SK-N-SH treated with all-trans-retinoic acid at 6 μM for 48 hours (cell line): Measurements from ENCODE around the gene UTF1.

ENCODE experiments used
- ATAC-seq: fragments of 200-7000 bp; cut with Tn5 transposase; 3 replicates; pipeline ENCODE4 v1.9.1; 2020; ENCODE audit warnings: mild to moderate bottlenecking, moderate library complexity
- ARNTL ChIP-seq: fragments of 450-650 bp; formaldehyde crosslinking; IDR thresholded peaks from 2 replicates; pipeline ENCODE4 v1.5.0; 2020; ENCODE audit warnings: low read depth, mild to moderate bottlenecking, moderate library complexity, borderline replicate concordance
- BACH2 ChIP-seq: fragments of 250-450 bp; sonication (Bioruptor Pico); IDR thresholded peaks from 2 replicates; pipeline ENCODE4 v1.9.0; 2021; ENCODE audit warnings: mild to moderate bottlenecking, borderline replicate concordance
- CSDC2 ChIP-seq: fragments of 250-450 bp; sonication (Bioruptor Pico); IDR thresholded peaks from 2 replicates; pipeline ENCODE4 v1.5.0; 2020; ENCODE audit warnings: mild to moderate bottlenecking, moderate library complexity
- ESRRG ChIP-seq: fragments of 250-450 bp; sonication (Bioruptor Pico); IDR thresholded peaks from 2 replicates; pipeline ENCODE4 v1.6.1; 2021; ENCODE audit warnings: mild to moderate bottlenecking
- GLIS3 ChIP-seq: fragments of 250-450 bp; sonication (Bioruptor Pico); IDR thresholded peaks from 2 replicates; pipeline ENCODE4 v1.5.0; 2020; ENCODE audit warnings: mild to moderate bottlenecking, moderate library complexity
- ISL1 ChIP-seq: fragments of 250-450 bp; sonication (Bioruptor Pico); IDR thresholded peaks from 2 replicates; pipeline ENCODE4 v2.1.2; 2022; ENCODE audit warnings: mild to moderate bottlenecking, moderate library complexity
- OSR1 ChIP-seq: fragments of 250-450 bp; sonication (Bioruptor Pico); IDR thresholded peaks from 2 replicates; pipeline ENCODE4 v1.8.0; 2022; ENCODE audit warnings: moderate library complexity, mild to moderate bottlenecking, inconsistent platforms
- RARB ChIP-seq: fragments of 250-450 bp; sonication (Bioruptor Pico); IDR thresholded peaks from 2 replicates; pipeline ENCODE4 v1.8.0; 2021; ENCODE audit warnings: mild to moderate bottlenecking, moderate library complexity
- SNAI2 ChIP-seq: fragments of 250-450 bp; sonication (Bioruptor Pico); IDR thresholded peaks from 2 replicates; pipeline ENCODE4 v1.5.0; 2020; ENCODE audit warnings: mild to moderate bottlenecking, moderate library complexity
- TCF4 ChIP-seq: fragments of 250-450 bp; sonication (Bioruptor Pico); IDR thresholded peaks from 2 replicates; pipeline ENCODE4 v1.8.0; 2021; ENCODE audit warnings: mild to moderate bottlenecking, moderate library complexity, borderline replicate concordance
- TOX ChIP-seq: fragments of 250-450 bp; sonication (Bioruptor Pico); IDR thresholded peaks from 2 replicates; pipeline ENCODE4 v1.8.0; 2021; ENCODE audit warnings: mild to moderate bottlenecking, moderate library complexity, borderline replicate concordance
- ZC3H10 ChIP-seq: fragments of 250-450 bp; sonication (Bioruptor Pico); IDR thresholded peaks from 2 replicates; pipeline ENCODE4 v1.5.1; 2021; ENCODE audit warnings: mild to moderate bottlenecking, moderate library complexity
- ZFP3 ChIP-seq: fragments of 250-450 bp; sonication (Bioruptor Pico); IDR thresholded peaks from 2 replicates; pipeline ENCODE4 v1.5.0; 2020; ENCODE audit warnings: mild to moderate bottlenecking, moderate library complexity
- ZFP30 ChIP-seq: fragments of 450-650 bp; formaldehyde crosslinking; IDR thresholded peaks from 2 replicates; pipeline ENCODE4 v1.5.0; 2022; ENCODE audit warnings: mild to moderate bottlenecking, moderate library complexity
- ZNF565 ChIP-seq: fragments of 450-650 bp; formaldehyde crosslinking; conservative IDR thresholded peaks from 2 replicates; pipeline ENCODE4 v1.5.0; 2020; ENCODE audit warnings: low read depth, mild to moderate bottlenecking, moderate library complexity
- ZNF70 ChIP-seq: fragments of 450-650 bp; formaldehyde crosslinking; IDR thresholded peaks from 2 replicates; pipeline ENCODE4 v1.5.0; 2020; ENCODE audit warnings: mild to moderate bottlenecking, moderate library complexity
- ZNF8 ChIP-seq: fragments of 450-650 bp; formaldehyde crosslinking; IDR thresholded peaks from 2 replicates; pipeline ENCODE4 v1.5.0; 2020; ENCODE audit warnings: mild to moderate bottlenecking, moderate library complexity
- TF ChIP-seq, protein P1 (sequence below): fragments of 250-450 bp; sonication (Bioruptor Pico); IDR thresholded peaks from 2 replicates; pipeline ENCODE4 v1.8.0; 2020; ENCODE audit warnings: mild to moderate bottlenecking, moderate library complexity, borderline replicate concordance
- TF ChIP-seq, protein P2 (sequence below): fragments of 250-450 bp; sonication (Bioruptor Pico); IDR thresholded peaks from 2 replicates; pipeline ENCODE4 v1.5.1; 2021; ENCODE audit warnings: mild to moderate bottlenecking, moderate library complexity
- TF ChIP-seq, protein P3 (sequence below): fragments of 250-450 bp; sonication (Bioruptor Pico); IDR thresholded peaks from 2 replicates; pipeline ENCODE4 v1.8.0; 2021; ENCODE audit warnings: low read depth, mild to moderate bottlenecking, moderate library complexity, borderline replicate concordance

The UTF1 gene

DNA sequence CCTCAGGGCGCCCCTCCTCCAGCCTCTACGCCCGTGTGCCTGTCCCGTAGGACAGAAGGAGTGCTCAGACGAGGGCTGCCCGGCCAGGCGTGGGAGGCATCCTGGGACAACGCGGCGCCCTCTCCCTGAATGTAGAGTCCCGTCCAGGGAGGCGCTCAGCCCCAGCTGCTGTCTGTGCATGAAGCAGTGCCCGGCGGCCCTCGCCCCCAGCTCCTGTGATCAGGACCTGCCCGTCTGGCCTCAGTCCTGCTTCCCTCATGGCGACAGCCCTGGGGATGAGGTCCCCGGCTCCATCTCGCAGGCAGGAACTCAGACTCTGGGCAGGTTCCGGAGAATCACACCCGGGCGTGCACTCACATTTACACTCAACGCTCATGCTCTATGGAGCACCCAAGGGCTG, 24.9 kb upstream of the UTF1 start:
- ATAC-seq, result no peak
- TF ChIP-seq GLIS3 (CRISPR knock-in tag) (no peak), TCF4 (CRISPR knock-in tag) (no peak)

GRCh38 chr10:133206356-133207040, 23.5 kb upstream of the UTF1 start:
- ATAC-seq, result no peak
- TF ChIP-seq ESRRG (CRISPR knock-in tag) (no peak), ZNF70 (CRISPR knock-in tag) (no peak), ZFP3 (CRISPR knock-in tag) (no peak), ZC3H10 (CRISPR knock-in tag) (no peak), ZNF8 (CRISPR knock-in tag) (no peak), ISL1 (CRISPR knock-in tag) (no peak)
- TF ChIP-seq, protein P1, sequence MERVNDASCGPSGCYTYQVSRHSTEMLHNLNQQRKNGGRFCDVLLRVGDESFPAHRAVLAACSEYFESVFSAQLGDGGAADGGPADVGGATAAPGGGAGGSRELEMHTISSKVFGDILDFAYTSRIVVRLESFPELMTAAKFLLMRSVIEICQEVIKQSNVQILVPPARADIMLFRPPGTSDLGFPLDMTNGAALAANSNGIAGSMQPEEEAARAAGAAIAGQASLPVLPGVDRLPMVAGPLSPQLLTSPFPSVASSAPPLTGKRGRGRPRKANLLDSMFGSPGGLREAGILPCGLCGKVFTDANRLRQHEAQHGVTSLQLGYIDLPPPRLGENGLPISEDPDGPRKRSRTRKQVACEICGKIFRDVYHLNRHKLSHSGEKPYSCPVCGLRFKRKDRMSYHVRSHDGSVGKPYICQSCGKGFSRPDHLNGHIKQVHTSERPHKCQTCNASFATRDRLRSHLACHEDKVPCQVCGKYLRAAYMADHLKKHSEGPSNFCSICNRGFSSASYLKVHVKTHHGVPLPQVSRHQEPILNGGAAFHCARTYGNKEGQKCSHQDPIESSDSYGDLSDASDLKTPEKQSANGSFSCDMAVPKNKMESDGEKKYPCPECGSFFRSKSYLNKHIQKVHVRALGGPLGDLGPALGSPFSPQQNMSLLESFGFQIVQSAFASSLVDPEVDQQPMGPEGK (CRISPR knock-in tag), result no peak

GRCh38 chr10:133207041-133207600, 22.9 kb upstream of the UTF1 start:
- ATAC-seq, result no peak
- no peak for TF ChIP-seq ZNF8 (CRISPR knock-in tag)
- TF ChIP-seq, all 23 proteins: peak for 0

DNA sequence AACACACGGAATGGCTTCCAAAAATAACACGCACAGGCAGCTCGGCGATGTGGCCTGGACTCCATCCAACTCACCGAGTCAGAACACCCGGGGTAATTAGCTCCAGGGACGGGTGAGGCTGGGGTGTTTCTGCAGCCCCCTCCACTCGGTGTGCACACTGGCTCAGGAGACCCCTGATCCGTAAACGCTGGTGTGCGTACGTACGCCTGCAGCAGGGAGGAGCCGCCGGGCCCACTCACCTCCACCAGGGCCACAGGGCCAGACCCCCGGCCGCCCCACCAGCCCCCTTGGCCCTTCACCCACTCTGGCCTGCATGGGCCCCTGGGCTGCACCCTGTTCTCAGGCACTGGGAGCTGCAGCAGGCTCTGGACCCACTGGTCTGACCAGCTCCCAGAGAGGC, 22.4 kb upstream of the UTF1 start:
- no peak for ATAC-seq
- TF ChIP-seq ZNF565 (CRISPR knock-in tag) (no peak), RARB (CRISPR knock-in tag) (no peak), ZFP3 (CRISPR knock-in tag) (no peak), BACH2 (no peak), TOX (CRISPR knock-in tag) (no peak), ARNTL (CRISPR knock-in tag) (no peak), OSR1 (CRISPR knock-in tag) (no peak), ZNF70 (CRISPR knock-in tag) (no peak)
- TF ChIP-seq, protein P2, sequence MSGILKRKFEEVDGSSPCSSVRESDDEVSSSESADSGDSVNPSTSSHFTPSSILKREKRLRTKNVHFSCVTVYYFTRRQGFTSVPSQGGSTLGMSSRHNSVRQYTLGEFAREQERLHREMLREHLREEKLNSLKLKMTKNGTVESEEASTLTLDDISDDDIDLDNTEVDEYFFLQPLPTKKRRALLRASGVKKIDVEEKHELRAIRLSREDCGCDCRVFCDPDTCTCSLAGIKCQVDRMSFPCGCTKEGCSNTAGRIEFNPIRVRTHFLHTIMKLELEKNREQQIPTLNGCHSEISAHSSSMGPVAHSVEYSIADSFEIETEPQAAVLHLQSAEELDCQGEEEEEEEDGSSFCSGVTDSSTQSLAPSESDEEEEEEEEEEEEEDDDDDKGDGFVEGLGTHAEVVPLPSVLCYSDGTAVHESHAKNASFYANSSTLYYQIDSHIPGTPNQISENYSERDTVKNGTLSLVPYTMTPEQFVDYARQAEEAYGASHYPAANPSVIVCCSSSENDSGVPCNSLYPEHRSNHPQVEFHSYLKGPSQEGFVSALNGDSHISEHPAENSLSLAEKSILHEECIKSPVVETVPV (CRISPR knock-in tag), result no peak
- TF ChIP-seq, protein P1 (CRISPR knock-in tag), result no peak

GRCh38 chr10:133208466-133208865, 21.6 kb upstream of the UTF1 start:
- ATAC-seq, result no peak
- TF ChIP-seq SNAI2 (no peak), ZFP3 (CRISPR knock-in tag) (no peak), ZNF70 (CRISPR knock-in tag) (no peak), BACH2 (no peak), ZFP30 (CRISPR knock-in tag) (no peak), ZNF8 (CRISPR knock-in tag) (no peak)

DNA sequence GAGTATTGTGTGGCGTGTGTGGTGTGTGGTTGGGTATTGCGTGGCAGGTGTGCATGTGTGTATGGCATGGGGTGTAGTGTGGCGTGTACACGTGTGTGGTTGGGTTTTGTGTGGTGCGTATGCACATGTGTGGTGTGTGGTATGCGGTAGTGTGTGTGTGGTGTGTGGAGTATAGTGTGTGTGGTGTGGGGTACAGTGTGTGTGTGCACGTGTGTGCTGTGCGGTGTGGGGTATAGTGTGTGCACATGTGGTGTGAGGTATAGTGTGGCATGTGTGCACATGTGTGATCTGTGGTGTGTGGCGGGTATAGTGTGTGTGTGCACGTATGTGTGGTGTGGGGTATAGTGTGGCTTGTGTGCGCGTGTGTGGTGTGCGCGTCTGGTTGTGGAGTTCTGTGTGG, 20.9 kb upstream of the UTF1 start:
- no peak for ATAC-seq
- TF ChIP-seq SNAI2 (no peak), TCF4 (CRISPR knock-in tag) (no peak), ZNF8 (CRISPR knock-in tag) (no peak), ZFP30 (CRISPR knock-in tag) (no peak), ZFP3 (CRISPR knock-in tag) (no peak), ARNTL (CRISPR knock-in tag) (no peak), ZC3H10 (CRISPR knock-in tag) (no peak), ESRRG (CRISPR knock-in tag) (no peak), CSDC2 (CRISPR knock-in tag) (no peak), RARB (CRISPR knock-in tag) (no peak), TOX (CRISPR knock-in tag) (no peak), GLIS3 (CRISPR knock-in tag) (no peak)
- TF ChIP-seq, protein P2 (CRISPR knock-in tag), result no peak
- TF ChIP-seq, protein P1 (CRISPR knock-in tag), result no peak
- TF ChIP-seq, protein P3, sequence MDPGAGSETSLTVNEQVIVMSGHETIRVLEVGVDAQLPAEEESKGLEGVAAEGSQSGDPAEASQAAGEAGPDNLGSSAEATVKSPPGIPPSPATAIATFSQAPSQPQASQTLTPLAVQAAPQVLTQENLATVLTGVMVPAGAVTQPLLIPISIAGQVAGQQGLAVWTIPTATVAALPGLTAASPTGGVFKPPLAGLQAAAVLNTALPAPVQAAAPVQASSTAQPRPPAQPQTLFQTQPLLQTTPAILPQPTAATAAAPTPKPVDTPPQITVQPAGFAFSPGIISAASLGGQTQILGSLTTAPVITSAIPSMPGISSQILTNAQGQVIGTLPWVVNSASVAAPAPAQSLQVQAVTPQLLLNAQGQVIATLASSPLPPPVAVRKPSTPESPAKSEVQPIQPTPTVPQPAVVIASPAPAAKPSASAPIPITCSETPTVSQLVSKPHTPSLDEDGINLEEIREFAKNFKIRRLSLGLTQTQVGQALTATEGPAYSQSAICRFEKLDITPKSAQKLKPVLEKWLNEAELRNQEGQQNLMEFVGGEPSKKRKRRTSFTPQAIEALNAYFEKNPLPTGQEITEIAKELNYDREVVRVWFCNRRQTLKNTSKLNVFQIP (CRISPR knock-in tag), result no peak
